Spinal cord (tissue), 10 donors: ENCODE results near the gene FBXL20. TPM values are rescaled to one million over a fixed set of nuclear protein-coding genes. Genes with fewer than 3 reads are reported as not detected.
"Not testable (repeated sequence)": the region's sequence is repeated elsewhere in the genome, so short reads cannot be mapped to it uniquely, and the experiment has no call there.

Experiments
- DNase-seq, 6 donors: peaks; one replicate each; pipeline versions ENCODE4 v3.0.0 to v3.0.0-alpha.2; 2013 to 2015; ENCODE audit warnings: low spot score in 6 of 6, low read depth in 4 of 6
- H3K27ac ChIP-seq: one replicate; pipeline ENCODE4 v1.5.1; 2013; ENCODE audit warnings: low read depth, low read length, control low read depth
- H3K27me3 ChIP-seq: one replicate; pipeline ENCODE4 v1.6.1; 2013; ENCODE audit warnings: low read length; ENCODE audit not compliant: control insufficient read depth, insufficient read depth
- H3K36me3 ChIP-seq: one replicate; pipeline ENCODE4 v1.6.1; 2013; ENCODE audit warnings: low read length; ENCODE audit not compliant: control insufficient read depth, insufficient read depth
- H3K4me1 ChIP-seq: one replicate; pipeline ENCODE4 v1.6.1; 2013; ENCODE audit warnings: low read length; ENCODE audit not compliant: control insufficient read depth, insufficient read depth
- H3K4me3 ChIP-seq: one replicate; pipeline ENCODE4 v1.5.1; 2013; ENCODE audit warnings: low read depth, low read length, control low read depth
- H3K9me3 ChIP-seq: one replicate; pipeline ENCODE4 v1.6.1; 2013; ENCODE audit warnings: low read length; ENCODE audit not compliant: control insufficient read depth, insufficient read depth
- WGBS: methylation state at CpG from one replicate; pipeline ENCODE4 v1.1.5; 2013; ENCODE audit warnings: missing lambda C conversion rate; ENCODE audit not compliant: insufficient coverage; 5-methylcytosine and 5-hydroxymethylcytosine counted together
- polyA plus RNA-seq, 2 donors: library from polyadenylated mRNA; unstranded; fragments of 120-200 nt; gene quantifications; one replicate each; pipeline ENCODE4 v1.2.1, GENCODE V29; 2013; ENCODE audit not compliant: insufficient read length in 2 of 2
- total RNA-seq, 2 donors: library from RNA; depleted of rRNA in 1 of 2; stranded (reverse); fragments of 120-200 nt in 1 of 2; fragments of >200 nt in 1 of 2; gene quantifications; one replicate each; pipeline versions ENCODE4 v1.2.3 to v1.2.4, GENCODE V29; 2013 to 2014
- donor health status: healthy.

Gene FBXL20
- total and polyA plus RNA-seq, 4 donors, result 16.1 to 26.1 (median 19.1) TPM

GRCh38 chr17:39340731-39341130 lies 60.7 kb downstream of the FBXL20 start:
- Histone ChIP-seq H3K4me3 (no peak overlapping the region), H3K27ac (no peak overlapping the region), H3K36me3 (peaks cover 20% of the 10 kb centered on the region), H3K4me1 (no peaks in the 10 kb centered on the region), H3K9me3 (no peaks in the 10 kb centered on the region), H3K27me3 (no peaks in the 10 kb centered on the region)
- DNase-seq, result no peak

GRCh38 chr17:39339272-39339671 lies 62.2 kb downstream of the FBXL20 start:
- peaks cover 20% of the 10 kb centered on the region for H3K36me3 ChIP-seq
- no peak overlapping the region for H3K4me3 ChIP-seq
- H3K4me1 ChIP-seq, result no peaks in the 10 kb centered on the region
- H3K27ac ChIP-seq, result no peak overlapping the region
- DNase-seq, result peak in 1 of 6 donors; percentile 7
- H3K9me3 ChIP-seq, result no peaks in the 10 kb centered on the region
- WGBS, result 100% methylated on average over 1 of the region's 2 CpGs
- no peaks in the 10 kb centered on the region for H3K27me3 ChIP-seq

- H3K4me1 ChIP-seq, H3K27me3 ChIP-seq, H3K4me3 ChIP-seq, DNase-seq, H3K9me3 ChIP-seq, H3K27ac ChIP-seq: not testable (repeated sequence)
- peaks cover 27% of the 10 kb centered on the region for H3K36me3 ChIP-seq
- WGBS, result 100% methylated on average over 6 of the region's 26 CpGs
Measured at GRCh38 chr17:39337649-39338048, 63.8 kb downstream of the FBXL20 start.

- Histone ChIP-seq H3K4me3 (no peak overlapping the region), H3K9me3 (no peaks in the 10 kb centered on the region), H3K4me1 (no peaks in the 10 kb centered on the region), H3K27ac (no peak overlapping the region), H3K27me3 (no peaks in the 10 kb centered on the region), H3K36me3 (peaks cover 24% of the 10 kb centered on the region)
- 83% methylated on average over 1 of the region's 4 CpGs for WGBS
- no peak for DNase-seq
Measured at GRCh38 chr17:39335704-39336223, 65.7 kb downstream of the FBXL20 start.

GRCh38 chr17:39334008-39334744 lies 67.2 kb downstream of the FBXL20 start:
- H3K4me1 ChIP-seq, H3K27ac ChIP-seq, H3K27me3 ChIP-seq, H3K9me3 ChIP-seq, H3K4me3 ChIP-seq, DNase-seq: not testable (repeated sequence)
- WGBS, result no CpG with 5 or more reads among the region's 6 CpGs
- peaks cover 17% of the 10 kb centered on the region for H3K36me3 ChIP-seq

- DNase-seq, result no peak
- Histone ChIP-seq H3K4me1 (no peaks in the 10 kb centered on the region), H3K27me3 (no peaks in the 10 kb centered on the region), H3K4me3 (no peak overlapping the region), H3K27ac (no peak overlapping the region), H3K9me3 (no peaks in the 10 kb centered on the region), H3K36me3 (peaks cover 12% of the 10 kb centered on the region)
- WGBS, result 97% methylated on average over 3 of the region's 5 CpGs
Measured at GRCh38 chr17:39332092-39332491, 69.3 kb downstream of the FBXL20 start.

- H3K27ac ChIP-seq, result no peak overlapping the region
- peaks cover 7% of the 10 kb centered on the region for H3K36me3 ChIP-seq
- no peak overlapping the region for H3K4me3 ChIP-seq
- no peaks in the 10 kb centered on the region for H3K4me1 ChIP-seq
- H3K27me3 ChIP-seq, result no peaks in the 10 kb centered on the region
- no CpG with 5 or more reads among the region's 1 CpG for WGBS
- no peaks in the 10 kb centered on the region for H3K9me3 ChIP-seq
- DNase-seq, result no peak
Measured at GRCh38 chr17:39328815-39329214, 72.6 kb downstream of the FBXL20 start.

GRCh38 chr17:39327109-39327508 lies 74.3 kb downstream of the FBXL20 start:
- Histone ChIP-seq H3K27me3 (no peaks in the 10 kb centered on the region), H3K4me3 (no peak overlapping the region), H3K4me1 (no peaks in the 10 kb centered on the region), H3K27ac (no peak overlapping the region), H3K36me3 (no peaks in the 10 kb centered on the region), H3K9me3 (no peaks in the 10 kb centered on the region)
- no peak for DNase-seq
- WGBS, result no CpG with 5 or more reads among the region's 4 CpGs

GRCh38 chr17:39325528-39326240 lies 75.7 kb downstream of the FBXL20 start:
- Histone ChIP-seq H3K4me1 (no peaks in the 10 kb centered on the region), H3K36me3 (no peaks in the 10 kb centered on the region), H3K27ac (no peak overlapping the region), H3K9me3 (no peaks in the 10 kb centered on the region), H3K4me3 (no peak overlapping the region), H3K27me3 (no peaks in the 10 kb centered on the region)
- no peak for DNase-seq
- no CpG with 5 or more reads among the region's 4 CpGs for WGBS

- Histone ChIP-seq H3K4me3 (no peak overlapping the region), H3K27ac (no peak overlapping the region), H3K27me3 (no peaks in the 10 kb centered on the region), H3K9me3 (no peaks in the 10 kb centered on the region), H3K36me3 (peaks cover 8% of the 10 kb centered on the region), H3K4me1 (no peaks in the 10 kb centered on the region)
- no peak for DNase-seq
- WGBS, result 97% methylated on average over 7 of the region's 8 CpGs
Measured at GRCh38 chr17:39318636-39319035, 82.8 kb downstream of the FBXL20 start.
